Retinal pigment epithelial cell (primary cell): ENCODE measurements around the gene ARID3A.

ENCODE experiments used
- DNase-seq: peaks from one replicate; pipeline ENCODE4 v3.0.0-alpha.2; 2010; ENCODE audit warnings: low read depth
- H3K4me3 ChIP-seq: 2 replicates; pipeline ENCODE4 v1.5.1; 2011; ENCODE audit warnings: mild to moderate bottlenecking, low read length, control low read depth, moderate library complexity
- TF ChIP-seq, protein P1 (sequence below): conservative IDR thresholded peaks from 2 replicates; pipeline ENCODE4 v1.5.1; 2011; ENCODE audit warnings: low read depth, low read length, control low read depth, inconsistent platforms

ARID3A gene

DNA sequence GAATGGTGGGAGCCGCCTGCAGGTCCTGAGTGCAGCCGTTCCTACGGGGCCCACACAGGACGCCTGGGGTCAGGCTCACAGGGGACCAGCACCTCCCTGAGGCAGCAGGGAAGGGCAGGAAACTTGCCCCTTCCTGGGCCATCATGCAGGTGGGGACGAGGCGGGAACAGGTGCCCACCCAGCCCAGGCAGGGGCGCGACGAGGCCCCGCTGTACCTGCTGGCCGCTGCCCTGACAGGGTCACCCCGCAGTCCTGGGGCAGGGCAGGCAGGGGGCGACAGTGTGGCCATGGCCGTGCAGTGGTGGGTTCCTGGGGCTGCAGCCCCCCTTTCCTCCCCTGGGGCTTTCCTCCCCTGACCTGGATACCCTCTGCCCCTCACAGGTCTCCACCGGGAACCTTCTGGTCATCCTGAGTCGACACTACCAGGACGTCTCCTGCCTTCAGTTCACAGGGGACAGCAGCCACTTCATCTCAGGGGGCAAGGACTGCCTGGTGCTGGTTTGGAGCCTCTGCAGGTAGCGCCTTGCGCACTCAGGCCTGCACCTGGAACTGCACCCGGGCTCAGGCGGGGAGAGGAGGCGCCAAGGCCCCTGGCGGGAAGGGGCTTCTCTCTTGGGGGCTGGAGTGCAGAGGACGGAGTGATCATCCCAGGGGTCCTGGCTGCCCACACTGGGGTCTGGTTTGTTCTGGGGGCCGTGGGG, 63.7 kb downstream of the ARID3A start:
- DNase-seq = no peak
- no peak overlapping the region for H3K4me3 ChIP-seq
- TF ChIP-seq, protein P1, sequence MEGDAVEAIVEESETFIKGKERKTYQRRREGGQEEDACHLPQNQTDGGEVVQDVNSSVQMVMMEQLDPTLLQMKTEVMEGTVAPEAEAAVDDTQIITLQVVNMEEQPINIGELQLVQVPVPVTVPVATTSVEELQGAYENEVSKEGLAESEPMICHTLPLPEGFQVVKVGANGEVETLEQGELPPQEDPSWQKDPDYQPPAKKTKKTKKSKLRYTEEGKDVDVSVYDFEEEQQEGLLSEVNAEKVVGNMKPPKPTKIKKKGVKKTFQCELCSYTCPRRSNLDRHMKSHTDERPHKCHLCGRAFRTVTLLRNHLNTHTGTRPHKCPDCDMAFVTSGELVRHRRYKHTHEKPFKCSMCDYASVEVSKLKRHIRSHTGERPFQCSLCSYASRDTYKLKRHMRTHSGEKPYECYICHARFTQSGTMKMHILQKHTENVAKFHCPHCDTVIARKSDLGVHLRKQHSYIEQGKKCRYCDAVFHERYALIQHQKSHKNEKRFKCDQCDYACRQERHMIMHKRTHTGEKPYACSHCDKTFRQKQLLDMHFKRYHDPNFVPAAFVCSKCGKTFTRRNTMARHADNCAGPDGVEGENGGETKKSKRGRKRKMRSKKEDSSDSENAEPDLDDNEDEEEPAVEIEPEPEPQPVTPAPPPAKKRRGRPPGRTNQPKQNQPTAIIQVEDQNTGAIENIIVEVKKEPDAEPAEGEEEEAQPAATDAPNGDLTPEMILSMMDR = peak; percentile 47

DNA sequence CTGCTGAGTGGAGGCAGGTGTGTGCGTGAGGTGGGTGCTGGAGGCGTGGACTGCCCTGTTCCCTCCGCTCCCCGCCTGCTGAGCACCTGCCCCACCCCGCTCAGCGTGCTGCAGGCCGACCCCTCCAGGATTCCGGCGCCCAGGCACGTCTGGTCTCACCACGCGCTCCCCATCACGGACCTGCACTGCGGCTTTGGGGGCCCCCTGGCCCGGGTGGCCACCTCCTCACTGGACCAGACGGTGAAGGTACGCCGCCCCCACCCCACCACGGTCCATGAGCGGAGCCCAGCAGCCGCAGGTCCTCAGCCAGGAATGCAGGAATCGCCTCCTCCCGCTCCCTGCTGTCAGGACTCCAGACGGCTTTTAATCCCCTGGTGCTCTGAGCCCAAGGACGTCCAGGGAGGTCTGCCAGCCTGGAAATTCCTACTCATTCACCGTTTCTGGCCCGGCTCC, 64.3 kb downstream of the ARID3A start:
- no peak overlapping the region for H3K4me3 ChIP-seq
- peak; percentile 57 for DNase-seq
- TF ChIP-seq, protein P1 = no peak

GRCh38 chr19:990746-991145, 64.9 kb downstream of the ARID3A start:
- TF ChIP-seq, protein P1 = no peak
- no peak for DNase-seq
- no peak overlapping the region for H3K4me3 ChIP-seq

DNA sequence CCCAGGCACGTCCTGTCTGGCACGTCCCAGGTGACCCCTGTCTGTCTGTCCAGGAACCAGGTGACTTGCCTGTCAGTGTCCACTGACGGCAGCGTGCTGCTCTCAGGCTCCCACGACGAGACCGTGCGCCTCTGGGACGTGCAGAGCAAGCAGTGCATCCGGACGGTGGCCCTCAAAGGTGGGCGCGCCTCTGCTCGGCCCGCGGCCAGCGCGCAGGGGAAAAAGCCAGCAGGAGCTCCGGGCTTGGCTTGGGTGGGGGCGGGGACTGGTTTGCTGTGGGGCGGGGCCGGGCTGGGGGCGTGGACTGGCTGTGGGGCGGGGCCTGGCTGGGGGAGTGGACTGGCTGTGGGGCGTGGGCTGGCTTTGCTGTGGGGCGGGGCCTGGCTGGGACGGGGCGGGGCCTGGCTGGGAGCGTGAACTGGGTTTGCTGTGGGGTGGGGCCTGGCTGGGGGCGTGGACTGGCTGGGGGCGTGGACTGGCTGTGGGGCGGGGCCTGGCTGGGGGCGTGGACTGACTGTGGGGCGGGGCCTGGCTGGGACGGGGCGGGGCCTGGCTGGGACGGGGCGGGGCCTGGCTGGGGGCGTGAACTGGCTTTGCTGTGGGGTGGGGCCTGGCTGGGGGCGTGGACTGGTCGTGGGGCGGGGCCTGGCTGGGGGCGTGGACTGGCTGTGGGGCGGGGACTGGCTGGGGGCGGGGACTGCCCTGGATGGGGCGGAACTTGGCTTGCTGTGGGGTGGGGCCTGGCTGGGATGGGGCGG, 65.5 kb downstream of the ARID3A start:
- no peak for DNase-seq
- TF ChIP-seq, protein P1 = no peak
- H3K4me3 ChIP-seq = no peak overlapping the region

GRCh38 chr19:991932-992669, 66.3 kb downstream of the ARID3A start:
- H3K4me3 ChIP-seq = no peak overlapping the region
- TF ChIP-seq, protein P1 = no peak
- DNase-seq = no peak

- DNase-seq = no peak
- TF ChIP-seq, protein P1 = no peak
- H3K4me3 ChIP-seq = no peak overlapping the region
Measured at GRCh38 chr19:992670-993055, 66.8 kb downstream of the ARID3A start.
